Suppressor macrophage treated with lipopolysaccharide for 1 hour (primary cell): ENCODE measurements around the gene NECAB2.

ENCODE experiments used
- DNase-seq, 3 donors: peaks; one replicate each; pipeline ENCODE4 v3.0.0-alpha.2; 2020 to 2022

Gene NECAB2

GRCh38 chr16:83994087-83994486 lies 26.0 kb downstream of the NECAB2 start:
- peak; percentile 84 to 95 (median 93) for DNase-seq

- DNase-seq, result no peak
Observed at GRCh38 chr16:83994703-83995102, 26.7 kb downstream of the NECAB2 start.

- DNase-seq, result peak in 1 of 3 donors; percentile 27
Observed at GRCh38 chr16:83995754-83996153, 27.7 kb downstream of the NECAB2 start.

GRCh38 chr16:83996481-83997252 lies 28.6 kb downstream of the NECAB2 start:
- DNase-seq, result no peak

GRCh38 chr16:83998091-83998490 lies 30.0 kb downstream of the NECAB2 start:
- no peak for DNase-seq

- DNase-seq, result no peak
Observed at GRCh38 chr16:84000989-84001642, 33.1 kb downstream of the NECAB2 start.

- no peak for DNase-seq
Observed at GRCh38 chr16:84001726-84002125, 33.7 kb downstream of the NECAB2 start.

GRCh38 chr16:84003038-84003437 lies 35.0 kb downstream of the NECAB2 start:
- no peak for DNase-seq

GRCh38 chr16:84004442-84004841 lies 36.4 kb downstream of the NECAB2 start:
- DNase-seq, result no peak

- DNase-seq, result no peak
Observed at GRCh38 chr16:84005391-84005790, 37.3 kb downstream of the NECAB2 start.

- DNase-seq, result no peak
Observed at GRCh38 chr16:84007520-84007919, 39.5 kb downstream of the NECAB2 start.

- DNase-seq, result no peak
Observed at GRCh38 chr16:84007965-84008364, 39.9 kb downstream of the NECAB2 start.

- DNase-seq, result no peak
Observed at GRCh38 chr16:84009282-84009681, 41.2 kb downstream of the NECAB2 start.

GRCh38 chr16:84013787-84014569 lies 45.9 kb downstream of the NECAB2 start:
- peak; percentile 66 to 77 (median 77) for DNase-seq

GRCh38 chr16:84014570-84015327 lies 46.7 kb downstream of the NECAB2 start:
- DNase-seq, result no peak

- no peak for DNase-seq
Observed at GRCh38 chr16:84015399-84015798, 47.4 kb downstream of the NECAB2 start.

GRCh38 chr16:84016477-84016876 lies 48.4 kb downstream of the NECAB2 start:
- no peak for DNase-seq

- DNase-seq, result no peak
Observed at GRCh38 chr16:84018710-84019109, 50.7 kb downstream of the NECAB2 start.

GRCh38 chr16:84020353-84020752 lies 52.3 kb downstream of the NECAB2 start:
- no peak for DNase-seq

- no peak for DNase-seq
Observed at GRCh38 chr16:84021488-84021887, 53.4 kb downstream of the NECAB2 start.

GRCh38 chr16:84022644-84023043 lies 54.6 kb downstream of the NECAB2 start:
- DNase-seq, result no peak

GRCh38 chr16:84024854-84025253 lies 56.8 kb downstream of the NECAB2 start:
- peak in 1 of 3 donors; percentile 11 for DNase-seq

GRCh38 chr16:84026606-84027005 lies 58.6 kb downstream of the NECAB2 start:
- no peak for DNase-seq
